ENCODE measurements around the gene NECTIN4.

DNA sequence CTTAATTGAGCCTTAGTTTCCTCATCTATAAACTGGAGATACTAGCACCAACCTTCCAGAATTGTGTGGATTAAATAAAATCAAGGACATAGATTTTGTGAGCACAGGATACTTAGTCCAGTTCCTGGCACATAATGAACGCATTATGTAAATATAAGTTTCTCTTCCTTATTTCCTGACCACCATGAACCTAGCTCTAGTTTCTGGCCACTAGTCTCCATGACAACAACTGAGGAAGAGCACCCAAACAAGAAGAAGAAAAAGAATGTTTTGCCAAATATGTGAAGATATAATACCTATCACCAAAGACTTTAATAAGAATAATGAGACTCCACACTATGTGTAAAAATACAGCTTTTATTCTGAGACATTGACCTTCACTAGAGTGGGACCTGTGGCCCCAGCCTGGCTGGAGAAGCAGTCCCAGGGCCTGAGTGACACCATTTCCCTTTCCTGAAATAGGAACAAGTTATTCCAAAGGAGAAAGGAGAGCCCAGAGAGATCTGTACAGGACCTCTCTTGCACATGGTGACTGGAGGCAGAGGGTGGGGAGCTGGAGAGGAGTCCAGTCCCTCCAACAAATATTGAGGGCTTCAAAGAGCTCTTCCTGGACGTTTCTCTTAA, 42.6 kb downstream of the NECTIN4 start:
- TF ChIP-seq, protein P1, sequence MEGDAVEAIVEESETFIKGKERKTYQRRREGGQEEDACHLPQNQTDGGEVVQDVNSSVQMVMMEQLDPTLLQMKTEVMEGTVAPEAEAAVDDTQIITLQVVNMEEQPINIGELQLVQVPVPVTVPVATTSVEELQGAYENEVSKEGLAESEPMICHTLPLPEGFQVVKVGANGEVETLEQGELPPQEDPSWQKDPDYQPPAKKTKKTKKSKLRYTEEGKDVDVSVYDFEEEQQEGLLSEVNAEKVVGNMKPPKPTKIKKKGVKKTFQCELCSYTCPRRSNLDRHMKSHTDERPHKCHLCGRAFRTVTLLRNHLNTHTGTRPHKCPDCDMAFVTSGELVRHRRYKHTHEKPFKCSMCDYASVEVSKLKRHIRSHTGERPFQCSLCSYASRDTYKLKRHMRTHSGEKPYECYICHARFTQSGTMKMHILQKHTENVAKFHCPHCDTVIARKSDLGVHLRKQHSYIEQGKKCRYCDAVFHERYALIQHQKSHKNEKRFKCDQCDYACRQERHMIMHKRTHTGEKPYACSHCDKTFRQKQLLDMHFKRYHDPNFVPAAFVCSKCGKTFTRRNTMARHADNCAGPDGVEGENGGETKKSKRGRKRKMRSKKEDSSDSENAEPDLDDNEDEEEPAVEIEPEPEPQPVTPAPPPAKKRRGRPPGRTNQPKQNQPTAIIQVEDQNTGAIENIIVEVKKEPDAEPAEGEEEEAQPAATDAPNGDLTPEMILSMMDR (IDR thresholded peaks at IDR 0.05) = no peak
- TF ChIP-seq POLR2AphosphoS5 (IDR thresholded peaks at IDR 0.05; ENCODE audit: insufficient read depth in 1 of 2, low read depth in 1 of 2) (no peak), POLR2A (IDR thresholded peaks at IDR 0.05) (no peak)

Measured in vagina (tissue), 2 donors.